Uterus (tissue), 4 donors: ENCODE measurements around the gene BABAM2. TPM values are rescaled to one million over a fixed set of nuclear protein-coding genes. Genes with fewer than 3 reads are reported as not detected.

Experiments
- DNase-seq, 2 donors: peaks; one replicate each; pipeline ENCODE4 v3.0.0-alpha.2; 2019 to 2020
- H3K27ac ChIP-seq, 2 donors: fragments of 200-600 bp; sonication (generic); 1 replicate in 1 of 2; 2 replicates in 1 of 2; pipeline ENCODE4 v1.5.1; 2016 to 2018
- H3K27me3 ChIP-seq, 2 donors: fragments of 200-600 bp; sonication (generic); one replicate each; pipeline ENCODE4 v1.5.1; 2018 to 2019; ENCODE audit warnings: control low read depth in 1 of 2
- H3K36me3 ChIP-seq, 2 donors: fragments of 200-600 bp; sonication (generic); one replicate each; pipeline ENCODE4 v1.5.1; 2019; ENCODE audit warnings: control low read depth in 1 of 2
- H3K4me1 ChIP-seq, 2 donors: fragments of 200-600 bp; sonication (generic); one replicate each; pipeline ENCODE4 v1.5.1; 2018 to 2019; ENCODE audit warnings: control low read depth in 1 of 2
- H3K4me3 ChIP-seq, 2 donors: fragments of 200-600 bp; sonication (generic); 1 replicate in 1 of 2; 2 replicates in 1 of 2; pipeline ENCODE4 v1.5.1; 2018 to 2019; ENCODE audit warnings: mild to moderate bottlenecking in 1 of 2
- H3K9me3 ChIP-seq, 2 donors: fragments of 200-600 bp; sonication (generic); one replicate each; pipeline ENCODE4 v1.5.1; 2019; ENCODE audit warnings: control low read depth in 1 of 2
- CTCF ChIP-seq, 4 experiments: fragments of 200-600 bp in 2 of 4; fragments of 450-650 bp in 2 of 4; sonication (generic) in 2 of 4; IDR thresholded peaks; one replicate each; pipeline ENCODE4 v1.5.1; 2016 to 2019; ENCODE audit warnings: antibody characterized with exemption in 4 of 4, mild to moderate bottlenecking in 2 of 4, moderate library complexity in 1 of 4
- POLR2A ChIP-seq, 2 donors: fragments of 450-650 bp; IDR thresholded peaks; one replicate each; pipeline ENCODE4 v1.6.1; 2016; ENCODE audit warnings: antibody characterized with exemption in 2 of 2, mild to moderate bottlenecking in 1 of 2, moderate library complexity in 1 of 2
- intact Hi-C: fragments of 100-400 bp; cut with DNase I; formaldehyde crosslinking; loops from one replicate; pipeline ENCODE4 v1.15.1; 2023; ENCODE audit warnings: low total_unique reads
- total RNA-seq, 4 donors: library from RNA; depleted of rRNA in 3 of 4; stranded (reverse); fragments of >200 nt in 3 of 4; gene quantifications; one replicate each; pipeline versions ENCODE4 v1.1.0 to v1.2.4, GENCODE V29; 2014 to 2023
- donor health status: DM: yes; HTN: yes; CAD: no.

BABAM2 gene
- total RNA-seq, 4 donors from 2014 or later = 24.1 to 62.1 (median 32.5) TPM

GRCh38 chr2:27940090-27940671 is 49.7 kb downstream of the BABAM2 start:
- Histone ChIP-seq H3K4me1 (no peaks in the 10 kb centered on the region), H3K4me3 (no peak overlapping the region), H3K27me3 (no peaks in the 10 kb centered on the region), H3K9me3 (no peaks in the 10 kb centered on the region), H3K27ac (no peak overlapping the region), H3K36me3 (no peaks in the 10 kb centered on the region)
- intact Hi-C loops = no loop called here
- DNase-seq = no peak
- TF ChIP-seq POLR2A (IDR thresholded peaks at IDR 0.05) (no peak), CTCF (IDR thresholded peaks at IDR 0.05) (no peak)

GRCh38 chr2:27940982-27941381 is 50.5 kb downstream of the BABAM2 start:
- Histone ChIP-seq H3K27me3 (no peaks in the 10 kb centered on the region), H3K4me3 (no peak overlapping the region), H3K27ac (no peak overlapping the region), H3K36me3 (no peaks in the 10 kb centered on the region), H3K9me3 (no peaks in the 10 kb centered on the region), H3K4me1 (no peaks in the 10 kb centered on the region)
- no peak for DNase-seq
- intact Hi-C loops = no loop called here
- no peak for TF ChIP-seq CTCF (IDR thresholded peaks at IDR 0.05)
- no peak for TF ChIP-seq POLR2A (IDR thresholded peaks at IDR 0.05)

- DNase-seq = no peak
- Histone ChIP-seq H3K36me3 (no peaks in the 10 kb centered on the region), H3K27ac (peak overlapping the region; percentile 5 to 23), H3K9me3 (no peaks in the 10 kb centered on the region), H3K4me3 (no peak overlapping the region), H3K27me3 (no peaks in the 10 kb centered on the region), H3K4me1 (no peaks in the 10 kb centered on the region)
- intact Hi-C loops = no loop called here
- no peak for TF ChIP-seq POLR2A (IDR thresholded peaks at IDR 0.05)
- TF ChIP-seq CTCF (IDR thresholded peaks at IDR 0.05) = no peak
Observed at GRCh38 chr2:27942612-27943547, 52.4 kb downstream of the BABAM2 start.

GRCh38 chr2:27946530-27947060 is 56.1 kb downstream of the BABAM2 start:
- Histone ChIP-seq H3K27ac (peak overlapping the region in 1 of 2 donors; percentile 23), H3K27me3 (no peaks in the 10 kb centered on the region), H3K4me1 (no peaks in the 10 kb centered on the region), H3K9me3 (no peaks in the 10 kb centered on the region), H3K4me3 (no peak overlapping the region), H3K36me3 (no peaks in the 10 kb centered on the region)
- intact Hi-C loops = no loop called here
- TF ChIP-seq POLR2A (IDR thresholded peaks at IDR 0.05) (no peak), CTCF (IDR thresholded peaks at IDR 0.05) (no peak)
- no peak for DNase-seq

GRCh38 chr2:27952070-27952469 is 61.5 kb downstream of the BABAM2 start:
- TF ChIP-seq POLR2A (IDR thresholded peaks at IDR 0.05) (no peak), CTCF (IDR thresholded peaks at IDR 0.05) (no peak)
- no peak for DNase-seq
- Histone ChIP-seq H3K27me3 (no peaks in the 10 kb centered on the region), H3K27ac (no peak overlapping the region), H3K36me3 (no peaks in the 10 kb centered on the region), H3K4me3 (no peak overlapping the region), H3K9me3 (no peaks in the 10 kb centered on the region), H3K4me1 (peaks cover 0 to 4% of the 10 kb centered on the region in 2 donors)
- intact Hi-C loops = no loop called here
